GM21447 (cell line): ENCODE measurements around the gene MPP1.
A peak's percentile ranks its signal among the peaks of the same experiment; 100 is the strongest.

ENCODE experiments used
- ATAC-seq: cut with Tn5 transposase; IDR thresholded peaks from one replicate; pipeline ENCODE4 v1.9.1; 2021; ENCODE audit not compliant: unreplicated experiment

The MPP1 gene

GRCh38 chrX:154775419-154776349 is 29.6 kb downstream of the MPP1 start:
- ATAC-seq: no peak

- ATAC-seq: no peak
These were observed 30.7 kb downstream of the MPP1 start for GRCh38 chrX:154774622-154775021.

GRCh38 chrX:154762537-154763296 is 42.6 kb downstream of the MPP1 start, which contains the start of gene DKC1:
DKC1 (plus strand) TSS chrX:154762864; CDS start chrX:154762966, 102 bp downstream.
- ATAC-seq: peak; percentile 85

GRCh38 chrX:154761977-154762536 is 43.2 kb downstream of the MPP1 start:
- no peak for ATAC-seq

GRCh38 chrX:154758696-154759095 is 46.6 kb downstream of the MPP1 start:
- ATAC-seq: no peak

GRCh38 chrX:154751669-154752271 is 53.5 kb downstream of the MPP1 start:
- no peak for ATAC-seq

- ATAC-seq: peak; percentile 25
These were observed 54.0 kb downstream of the MPP1 start for GRCh38 chrX:154751203-154751668.

- peak; percentile 62 for ATAC-seq
These were observed 54.7 kb downstream of the MPP1 start, which contains the start of gene GAB3 for GRCh38 chrX:154750301-154751202. GAB3 (minus strand) TSS chrX:154751077; CDS start chrX:154751025, 52 bp downstream.

GRCh38 chrX:154749856-154750255 is 55.4 kb downstream of the MPP1 start:
- ATAC-seq: no peak

GRCh38 chrX:154748712-154749339 is 56.5 kb downstream of the MPP1 start:
- ATAC-seq: no peak

- no peak for ATAC-seq
These were observed 62.7 kb downstream of the MPP1 start for GRCh38 chrX:154742613-154743012.

GRCh38 chrX:154739952-154740465 is 65.3 kb downstream of the MPP1 start:
- no peak for ATAC-seq

GRCh38 chrX:154738011-154738738 is 67.1 kb downstream of the MPP1 start:
- ATAC-seq: no peak

GRCh38 chrX:154737136-154737535 is 68.1 kb downstream of the MPP1 start:
- no peak for ATAC-seq

- no peak for ATAC-seq
These were observed 69.4 kb downstream of the MPP1 start for GRCh38 chrX:154735695-154736393.

- ATAC-seq: peak; percentile 66
These were observed 71.1 kb downstream of the MPP1 start for GRCh38 chrX:154734061-154734781.

GRCh38 chrX:154733066-154733425 is 72.2 kb downstream of the MPP1 start:
- ATAC-seq: no peak
